ENCODE results near the gene EML5.

EML5 gene

DNA sequence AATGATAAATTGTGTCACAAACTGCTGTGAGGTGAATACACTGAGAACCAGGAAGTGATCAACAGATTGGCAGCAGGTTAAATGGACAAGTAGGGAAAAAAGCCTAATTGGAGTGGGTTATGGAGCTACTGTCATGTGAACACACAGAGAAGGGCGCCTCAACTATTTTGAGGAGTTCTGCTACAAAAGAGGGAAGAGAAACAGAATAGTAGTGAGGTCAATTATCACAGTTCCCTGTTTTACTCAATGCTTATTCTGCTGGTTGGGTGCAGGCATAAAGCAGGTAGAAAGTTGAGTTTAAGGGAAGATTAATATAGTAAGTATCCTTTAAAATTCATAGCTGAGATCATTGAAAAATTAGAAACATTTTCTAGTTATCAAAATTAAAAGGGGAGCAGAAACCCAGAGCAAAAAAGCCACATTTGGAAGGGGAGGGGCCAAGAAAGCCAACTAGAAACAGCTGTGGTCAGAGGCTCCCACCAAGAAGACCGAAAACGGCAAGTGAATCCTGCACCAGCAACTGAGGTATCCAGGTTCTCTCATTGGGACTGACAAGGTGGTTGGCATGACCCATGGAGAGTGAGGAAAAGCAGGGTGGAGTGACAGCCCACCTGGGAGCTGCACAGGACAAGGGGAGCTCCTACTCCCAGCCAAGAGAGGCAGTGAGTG is 124.2 kb downstream of the EML5 start:
- DNase-seq (ENCODE audit: insufficient read length, low spot score) (no peak), FAIRE-seq (no peak)
- TF ChIP-seq, protein P1, sequence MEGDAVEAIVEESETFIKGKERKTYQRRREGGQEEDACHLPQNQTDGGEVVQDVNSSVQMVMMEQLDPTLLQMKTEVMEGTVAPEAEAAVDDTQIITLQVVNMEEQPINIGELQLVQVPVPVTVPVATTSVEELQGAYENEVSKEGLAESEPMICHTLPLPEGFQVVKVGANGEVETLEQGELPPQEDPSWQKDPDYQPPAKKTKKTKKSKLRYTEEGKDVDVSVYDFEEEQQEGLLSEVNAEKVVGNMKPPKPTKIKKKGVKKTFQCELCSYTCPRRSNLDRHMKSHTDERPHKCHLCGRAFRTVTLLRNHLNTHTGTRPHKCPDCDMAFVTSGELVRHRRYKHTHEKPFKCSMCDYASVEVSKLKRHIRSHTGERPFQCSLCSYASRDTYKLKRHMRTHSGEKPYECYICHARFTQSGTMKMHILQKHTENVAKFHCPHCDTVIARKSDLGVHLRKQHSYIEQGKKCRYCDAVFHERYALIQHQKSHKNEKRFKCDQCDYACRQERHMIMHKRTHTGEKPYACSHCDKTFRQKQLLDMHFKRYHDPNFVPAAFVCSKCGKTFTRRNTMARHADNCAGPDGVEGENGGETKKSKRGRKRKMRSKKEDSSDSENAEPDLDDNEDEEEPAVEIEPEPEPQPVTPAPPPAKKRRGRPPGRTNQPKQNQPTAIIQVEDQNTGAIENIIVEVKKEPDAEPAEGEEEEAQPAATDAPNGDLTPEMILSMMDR (IDR thresholded peaks at IDR 0.05; ENCODE audit: insufficient read depth, missing control alignments): no peak

DNA sequence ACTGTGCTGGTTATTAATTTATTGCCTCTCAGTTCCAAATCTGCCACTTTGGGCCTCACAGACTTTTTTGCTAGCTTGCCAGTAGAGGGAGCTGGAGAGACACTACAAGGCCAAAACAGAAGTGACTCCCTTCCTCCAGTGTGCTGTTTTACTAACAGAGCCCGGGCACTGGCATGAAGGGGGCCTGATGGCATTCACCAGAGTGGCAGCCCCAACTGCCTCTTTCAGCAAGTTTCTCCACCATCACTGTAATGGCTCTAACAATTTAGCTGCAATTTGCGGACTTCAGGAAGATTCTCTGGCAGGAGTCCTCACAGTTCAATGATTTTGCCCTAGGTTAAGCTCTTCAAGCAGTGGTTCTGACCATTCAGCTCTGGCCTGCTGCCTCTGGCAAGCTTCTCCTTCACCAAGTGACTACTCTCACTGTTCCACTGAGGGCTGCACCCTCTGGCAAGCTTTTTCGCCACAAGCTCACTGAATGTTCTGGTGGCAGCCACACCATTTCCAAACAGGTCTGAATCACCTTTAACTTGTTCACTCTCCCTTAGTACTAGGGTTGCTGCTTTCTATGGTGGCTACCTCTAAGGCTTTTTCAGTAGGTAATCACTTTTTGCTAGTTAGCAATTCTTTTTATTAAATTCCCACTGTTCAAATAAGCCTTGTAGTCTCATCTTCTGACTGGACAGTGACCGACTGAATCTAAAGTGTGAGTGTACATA is 125.0 kb downstream of the EML5 start:
- FAIRE-seq (peak; percentile 51), DNase-seq (ENCODE audit: insufficient read length, low spot score) (peak; percentile 22)
- TF ChIP-seq, protein P1 (IDR thresholded peaks at IDR 0.05; ENCODE audit: insufficient read depth, missing control alignments): peak; percentile 94

DNA sequence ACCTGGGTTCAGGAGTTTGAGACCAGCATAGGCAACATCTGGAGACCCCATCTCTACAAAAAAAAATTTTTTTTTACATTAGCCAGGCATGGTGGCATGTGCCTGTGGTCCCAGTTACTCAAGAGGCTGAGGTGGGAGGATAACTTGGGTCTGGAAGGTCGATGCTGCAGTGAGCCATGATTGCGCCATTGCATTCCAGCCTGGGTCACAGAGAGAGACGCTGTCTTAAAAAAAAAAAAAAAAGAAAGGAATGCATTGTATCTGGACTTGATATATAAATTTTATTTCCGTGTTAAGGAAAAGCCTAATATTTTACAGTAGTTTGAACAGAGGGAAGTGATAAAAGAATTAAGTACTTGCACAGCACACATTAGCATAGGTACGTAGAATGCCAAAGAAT is 132.7 kb downstream of the EML5 start:
- no peak for FAIRE-seq
- no peak for DNase-seq (ENCODE audit: insufficient read length, low spot score)
- TF ChIP-seq, protein P1 (IDR thresholded peaks at IDR 0.05; ENCODE audit: insufficient read depth, missing control alignments): no peak

DNA sequence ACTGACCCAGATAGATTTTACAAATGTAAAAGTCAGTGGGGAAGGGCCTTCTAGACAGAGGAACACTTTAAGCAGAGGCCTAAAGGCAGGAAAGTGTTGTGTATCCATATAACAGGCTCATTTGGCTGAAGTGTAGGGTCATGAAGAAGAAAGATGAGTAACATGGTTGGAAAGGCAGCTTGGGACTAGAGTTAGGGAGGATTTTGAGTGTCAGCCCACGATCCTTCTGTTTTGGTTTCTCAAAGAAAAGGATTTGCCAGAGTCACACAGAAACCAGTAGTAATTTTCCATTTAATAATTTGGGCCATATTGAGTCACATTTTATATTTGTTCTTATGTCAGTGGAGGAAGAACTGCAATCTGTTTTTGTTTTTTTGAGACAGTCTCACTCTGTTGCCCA is 153.5 kb downstream of the EML5 start:
- DNase-seq (ENCODE audit: insufficient read length, low spot score) (no peak), FAIRE-seq (no peak)
- TF ChIP-seq, protein P1 (IDR thresholded peaks at IDR 0.05; ENCODE audit: insufficient read depth, missing control alignments): no peak

DNA sequence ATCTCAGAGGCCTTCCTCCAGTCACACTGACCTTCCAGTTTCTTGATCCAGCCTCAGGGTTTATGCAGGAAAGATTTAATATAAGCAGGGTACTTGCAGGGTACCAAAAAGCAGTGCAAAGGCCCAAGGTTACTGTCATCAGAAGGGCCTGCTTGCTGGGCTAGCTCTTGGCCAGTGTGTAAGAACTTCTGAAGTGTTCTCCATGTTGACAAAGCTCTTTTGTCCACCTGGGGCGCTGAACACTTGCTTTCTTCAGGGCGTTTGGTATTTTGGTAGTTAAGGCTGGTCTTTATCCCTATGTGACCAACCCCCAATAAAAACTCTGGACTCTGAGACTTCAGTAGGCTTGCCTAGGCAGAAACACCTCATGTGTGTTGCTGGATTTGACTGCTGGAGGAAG is 160.2 kb downstream of the EML5 start:
- DNase-seq (ENCODE audit: insufficient read length, low spot score): no peak
- no peak for FAIRE-seq
- TF ChIP-seq, protein P1 (IDR thresholded peaks at IDR 0.05; ENCODE audit: insufficient read depth, missing control alignments): no peak

DNA sequence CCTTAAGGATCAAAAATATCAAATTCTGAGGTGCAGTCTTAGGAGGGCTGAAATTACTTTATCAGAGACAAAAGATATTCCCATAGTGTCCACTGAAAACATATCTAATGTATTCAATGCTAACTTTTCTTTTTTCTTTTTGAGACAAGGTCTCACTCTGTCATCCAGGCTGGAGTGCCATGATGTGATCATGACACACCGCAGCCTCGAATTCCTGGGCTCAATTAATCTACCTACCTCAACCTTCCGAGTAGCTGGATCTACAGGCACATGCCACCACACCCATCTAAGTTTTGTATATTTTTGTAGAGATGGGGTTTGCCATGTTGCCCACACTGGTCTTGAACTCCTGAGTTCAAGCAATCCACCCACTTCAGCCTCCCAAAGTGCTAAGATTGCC is 161.7 kb downstream of the EML5 start:
- TF ChIP-seq, protein P1 (IDR thresholded peaks at IDR 0.05; ENCODE audit: insufficient read depth, missing control alignments): no peak
- FAIRE-seq: no peak

DNA sequence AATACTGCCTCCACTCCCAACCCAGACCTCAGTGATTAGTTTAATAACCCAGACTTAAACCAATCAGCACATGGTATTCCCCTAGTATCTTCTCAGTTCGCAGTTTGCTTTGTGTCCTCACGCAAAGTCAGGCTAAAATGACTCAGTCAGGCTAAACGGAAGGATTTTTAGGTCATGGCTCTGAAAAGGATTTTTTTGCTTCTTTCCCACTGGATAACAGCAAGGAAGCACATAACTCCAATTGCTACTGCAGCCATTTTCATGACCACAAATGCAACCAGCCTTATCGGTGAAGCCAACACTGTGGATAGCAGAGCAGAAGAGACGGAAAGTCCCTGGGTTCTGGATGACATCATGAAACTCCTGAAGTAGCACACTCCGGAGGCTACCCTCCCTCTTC is 162.2 kb downstream of the EML5 start:
- no peak for FAIRE-seq
- TF ChIP-seq, protein P1 (IDR thresholded peaks at IDR 0.05; ENCODE audit: insufficient read depth, missing control alignments): no peak
- DNase-seq (ENCODE audit: insufficient read length, low spot score): no peak

More for the DNA sequence above, 161.7 kb downstream of the EML5 start:
- DNase-seq (ENCODE audit: insufficient read length, low spot score): no peak
